ENCODE results near the gene KCNMA1.

KCNMA1 gene

DNA sequence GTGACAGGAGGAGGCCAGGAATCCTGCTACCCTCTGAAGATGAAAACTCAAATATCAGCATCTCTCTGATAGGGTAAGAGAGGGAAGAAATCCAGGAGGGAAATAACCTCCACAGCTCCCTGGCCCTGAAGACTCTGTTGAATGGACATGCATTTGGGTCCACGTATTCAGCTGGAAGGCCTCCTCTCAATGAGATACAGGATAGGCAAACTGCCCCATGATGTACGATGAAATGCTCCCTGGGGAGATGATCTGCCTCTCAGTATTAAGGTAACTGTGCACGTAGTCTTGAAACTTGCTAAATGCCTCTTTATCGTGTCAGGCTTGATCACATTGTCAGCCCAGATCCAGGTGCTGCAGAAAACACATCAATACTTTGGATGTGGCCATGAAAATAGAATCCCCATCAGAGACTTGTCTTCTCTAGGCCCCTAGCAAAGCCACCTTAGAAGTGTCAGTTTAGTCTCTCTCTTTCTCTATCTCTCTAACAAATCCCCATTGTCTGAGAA is 384.0 kb downstream of the KCNMA1 start:
- Histone ChIP-seq H3K9me3 (replicated peaks; ENCODE audit: low read length) (no peaks in the 10 kb centered on the region), H3K9ac (ENCODE audit: low read depth, low read length) (no peak overlapping the region), H3K27me3 (ENCODE audit: control insufficient read depth, insufficient read depth, low read length) (no peaks in the 10 kb centered on the region), H3K4me1 (ENCODE audit: control insufficient read depth, insufficient read depth, low read length) (peaks cover 9% of the 10 kb centered on the region), H3K4me3 (ENCODE audit: low read length) (no peak overlapping the region), H3K4me2 (ENCODE audit: low read length) (no peak overlapping the region), H3K36me3 (ENCODE audit: insufficient read depth, low read length) (no peaks in the 10 kb centered on the region)

DNA sequence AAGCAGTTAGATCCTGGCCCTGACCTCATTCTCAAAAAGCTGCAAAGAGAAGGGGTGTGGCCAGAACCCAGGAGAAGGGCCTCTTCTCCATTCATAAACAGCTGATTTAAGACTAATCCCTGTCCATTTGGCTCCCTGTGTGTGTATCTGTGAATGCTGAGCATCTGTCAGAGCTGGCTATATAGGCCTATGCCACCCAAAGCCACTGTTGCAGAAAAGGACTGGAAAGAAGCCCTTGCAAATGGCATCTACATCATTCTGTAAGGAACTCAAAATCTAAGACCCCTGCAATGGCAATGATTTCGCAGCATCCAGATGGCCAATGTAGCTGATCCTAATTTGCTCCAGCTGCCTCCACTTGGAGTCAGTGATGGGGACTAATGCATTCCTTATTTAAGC is 384.5 kb downstream of the KCNMA1 start:
- Histone ChIP-seq H3K9me3 (replicated peaks; ENCODE audit: low read length) (no peaks in the 10 kb centered on the region), H3K27me3 (ENCODE audit: control insufficient read depth, insufficient read depth, low read length) (no peaks in the 10 kb centered on the region), H3K4me1 (ENCODE audit: control insufficient read depth, insufficient read depth, low read length) (peaks cover 9% of the 10 kb centered on the region), H3K4me3 (ENCODE audit: low read length) (no peak overlapping the region), H3K36me3 (ENCODE audit: insufficient read depth, low read length) (no peaks in the 10 kb centered on the region), H3K4me2 (ENCODE audit: low read length) (no peak overlapping the region), H3K9ac (ENCODE audit: low read depth, low read length) (no peak overlapping the region)

DNA sequence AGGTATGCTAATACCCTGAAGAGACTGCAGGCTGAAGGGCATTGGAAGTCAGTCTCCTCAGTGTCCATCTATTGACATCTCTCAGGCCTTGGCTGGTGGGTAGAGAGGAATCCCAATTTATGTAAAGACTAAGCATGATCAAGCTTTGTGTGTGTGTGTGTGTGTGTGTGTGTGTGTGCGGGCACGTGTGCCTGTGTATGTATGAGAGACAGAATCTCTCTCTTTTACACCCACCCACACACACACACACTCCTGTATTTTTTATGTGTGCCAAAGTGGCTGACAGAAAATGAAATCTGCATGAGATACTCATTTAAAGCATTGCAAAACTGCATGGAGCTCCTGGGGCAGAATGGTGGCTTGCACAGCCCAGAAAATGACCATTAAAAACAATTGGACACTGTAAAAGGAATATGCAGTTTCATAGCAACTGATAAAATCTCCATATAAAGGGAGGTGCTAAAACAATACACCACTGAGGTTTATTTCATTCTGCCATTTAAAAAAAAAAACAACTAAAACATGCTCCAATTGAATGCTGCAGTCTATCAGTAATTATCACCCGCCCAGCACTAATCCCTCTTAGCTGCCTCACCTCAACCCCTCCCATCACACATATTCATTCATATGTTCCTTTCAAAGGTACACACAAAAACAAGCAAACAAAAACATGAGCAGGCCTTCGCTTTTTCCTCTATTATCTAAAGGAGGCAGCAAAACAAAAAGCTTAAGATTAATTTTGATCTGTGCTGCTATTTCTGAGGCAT is 385.0 kb downstream of the KCNMA1 start:
- no peaks in the 10 kb centered on the region for H3K9me3 ChIP-seq (replicated peaks; ENCODE audit: low read length)
- peaks cover 9% of the 10 kb centered on the region for H3K4me1 ChIP-seq (ENCODE audit: control insufficient read depth, insufficient read depth, low read length)
- no peaks in the 10 kb centered on the region for H3K27me3 ChIP-seq (ENCODE audit: control insufficient read depth, insufficient read depth, low read length)
- H3K4me2 ChIP-seq (ENCODE audit: low read length): no peak overlapping the region
- no peak overlapping the region for H3K9ac ChIP-seq (ENCODE audit: low read depth, low read length)
- H3K4me3 ChIP-seq (ENCODE audit: low read length): no peak overlapping the region
- no peaks in the 10 kb centered on the region for H3K36me3 ChIP-seq (ENCODE audit: insufficient read depth, low read length)

DNA sequence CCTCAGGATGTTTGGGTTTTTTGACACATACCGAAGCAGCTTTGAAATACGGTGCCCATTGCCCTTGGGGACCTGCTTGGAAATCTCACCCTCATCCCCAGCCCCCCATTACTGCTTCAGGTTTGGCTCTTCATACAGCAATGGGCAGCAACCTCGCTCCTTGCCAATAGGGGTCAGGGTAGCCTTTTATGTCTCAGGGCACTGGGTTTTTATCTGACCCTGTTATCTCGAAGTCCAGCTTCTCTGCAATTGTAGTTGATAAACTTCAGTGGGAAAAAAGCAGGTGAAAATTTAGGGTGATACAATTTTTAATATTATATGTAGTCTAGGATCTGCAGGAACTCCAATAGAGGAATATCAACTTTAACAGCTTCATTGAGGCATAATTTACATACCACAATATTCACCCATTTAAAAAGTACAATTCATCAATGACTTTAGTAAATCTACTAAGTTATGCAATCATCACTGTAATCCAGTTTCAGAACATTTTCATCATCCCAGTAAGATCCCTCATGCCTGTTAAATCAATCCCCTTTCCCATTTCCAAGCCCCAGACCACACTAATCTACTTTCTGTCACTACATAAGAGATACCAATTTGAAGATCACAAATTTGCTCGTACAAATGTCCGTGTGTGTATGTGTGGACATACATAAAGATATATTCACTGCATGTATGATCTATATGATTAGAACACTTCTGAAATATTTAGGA is 386.2 kb downstream of the KCNMA1 start:
- Histone ChIP-seq H3K27me3 (ENCODE audit: control insufficient read depth, insufficient read depth, low read length) (no peaks in the 10 kb centered on the region), H3K4me2 (ENCODE audit: low read length) (no peak overlapping the region)

GRCh38 chr10:77249901-77250459 is 387.6 kb downstream of the KCNMA1 start:
- Histone ChIP-seq H3K4me1 (ENCODE audit: control insufficient read depth, insufficient read depth, low read length) (peaks cover 19% of the 10 kb centered on the region), H3K27me3 (ENCODE audit: control insufficient read depth, insufficient read depth, low read length) (no peaks in the 10 kb centered on the region), H3K9me3 (replicated peaks; ENCODE audit: low read length) (no peaks in the 10 kb centered on the region), H3K9ac (ENCODE audit: low read depth, low read length) (no peak overlapping the region), H3K36me3 (ENCODE audit: insufficient read depth, low read length) (no peaks in the 10 kb centered on the region), H3K4me3 (ENCODE audit: low read length) (no peak overlapping the region), H3K4me2 (ENCODE audit: low read length) (no peak overlapping the region)

More for the DNA sequence above, 386.2 kb downstream of the KCNMA1 start:
- no peak overlapping the region for H3K9ac ChIP-seq (ENCODE audit: low read depth, low read length)
- peaks cover 19% of the 10 kb centered on the region for H3K4me1 ChIP-seq (ENCODE audit: control insufficient read depth, insufficient read depth, low read length)
- no peak overlapping the region for H3K4me3 ChIP-seq (ENCODE audit: low read length)
- H3K9me3 ChIP-seq (replicated peaks; ENCODE audit: low read length): no peaks in the 10 kb centered on the region
- H3K36me3 ChIP-seq (ENCODE audit: insufficient read depth, low read length): no peaks in the 10 kb centered on the region

DNA sequence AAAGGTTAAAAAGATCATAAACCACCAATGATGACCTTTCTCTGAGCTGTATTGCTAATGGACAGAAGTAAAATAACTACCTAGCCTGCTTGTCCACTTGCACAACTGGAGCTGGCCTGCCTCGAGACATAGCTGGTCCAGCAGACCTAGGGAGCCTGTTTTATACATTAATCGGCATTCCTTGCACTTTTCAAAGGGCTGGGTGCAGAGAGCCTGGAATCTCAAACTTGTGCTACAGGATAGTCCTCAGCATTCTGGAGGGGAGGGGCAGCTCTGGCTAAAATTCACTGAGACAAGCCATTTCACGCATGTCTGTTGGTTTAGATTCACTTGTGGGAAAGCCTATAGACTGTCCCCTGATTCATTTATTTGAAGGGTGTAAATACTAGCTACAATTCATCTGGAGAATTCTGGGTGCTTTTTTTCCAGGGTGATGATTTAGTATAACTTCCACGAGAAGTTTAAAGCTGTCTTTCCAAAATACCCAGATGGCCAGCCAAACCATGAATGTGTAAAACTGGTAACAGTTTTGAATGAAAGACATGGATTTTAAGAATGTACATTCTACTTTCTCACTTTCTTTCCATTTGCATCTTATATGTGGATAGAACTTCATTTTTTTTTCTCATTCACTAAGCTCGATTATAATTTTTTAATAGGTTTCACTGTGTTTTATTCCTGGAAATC is 389.4 kb downstream of the KCNMA1 start:
- no peak overlapping the region for H3K9ac ChIP-seq (ENCODE audit: low read depth, low read length)
- H3K9me3 ChIP-seq (replicated peaks; ENCODE audit: low read length): no peaks in the 10 kb centered on the region
- peaks cover 16% of the 10 kb centered on the region for H3K4me1 ChIP-seq (ENCODE audit: control insufficient read depth, insufficient read depth, low read length)
- no peaks in the 10 kb centered on the region for H3K36me3 ChIP-seq (ENCODE audit: insufficient read depth, low read length)
- H3K27me3 ChIP-seq (ENCODE audit: control insufficient read depth, insufficient read depth, low read length): no peaks in the 10 kb centered on the region
- no peak overlapping the region for H3K4me3 ChIP-seq (ENCODE audit: low read length)
- no peak overlapping the region for H3K4me2 ChIP-seq (ENCODE audit: low read length)

GRCh38 chr10:77247031-77247990 is 390.3 kb downstream of the KCNMA1 start:
- Histone ChIP-seq H3K9me3 (replicated peaks; ENCODE audit: low read length) (no peaks in the 10 kb centered on the region), H3K4me2 (ENCODE audit: low read length) (no peak overlapping the region), H3K27me3 (ENCODE audit: control insufficient read depth, insufficient read depth, low read length) (no peaks in the 10 kb centered on the region), H3K4me1 (ENCODE audit: control insufficient read depth, insufficient read depth, low read length) (peaks cover 25% of the 10 kb centered on the region), H3K4me3 (ENCODE audit: low read length) (no peak overlapping the region), H3K36me3 (ENCODE audit: insufficient read depth, low read length) (no peaks in the 10 kb centered on the region), H3K9ac (ENCODE audit: low read depth, low read length) (no peak overlapping the region)

DNA sequence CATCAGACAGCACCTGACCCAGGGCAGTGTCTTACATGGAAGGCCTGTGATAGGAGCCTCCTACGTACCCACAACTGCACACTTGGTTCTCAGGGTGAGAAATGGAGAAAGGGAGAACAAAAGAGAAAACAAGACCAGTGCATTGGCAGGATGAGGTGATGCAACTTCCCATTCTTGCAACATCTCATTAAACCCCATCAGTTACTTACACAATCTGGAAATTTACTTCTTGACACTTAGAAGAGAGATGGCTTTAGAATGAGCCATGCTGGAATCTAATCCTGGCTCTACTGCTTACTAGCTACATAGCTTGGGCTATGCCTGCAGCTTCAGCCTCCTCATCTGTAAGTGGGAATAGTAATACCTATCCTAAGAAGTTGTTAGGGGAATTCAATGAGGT is 391.7 kb downstream of the KCNMA1 start:
- no peaks in the 10 kb centered on the region for H3K36me3 ChIP-seq (ENCODE audit: insufficient read depth, low read length)
- H3K4me2 ChIP-seq (ENCODE audit: low read length): no peak overlapping the region
- no peaks in the 10 kb centered on the region for H3K27me3 ChIP-seq (ENCODE audit: control insufficient read depth, insufficient read depth, low read length)
- H3K9ac ChIP-seq (ENCODE audit: low read depth, low read length): no peak overlapping the region
- peaks cover 31% of the 10 kb centered on the region for H3K4me1 ChIP-seq (ENCODE audit: control insufficient read depth, insufficient read depth, low read length)
- no peak overlapping the region for H3K4me3 ChIP-seq (ENCODE audit: low read length)
- no peaks in the 10 kb centered on the region for H3K9me3 ChIP-seq (replicated peaks; ENCODE audit: low read length)

- Histone ChIP-seq H3K9me3 (replicated peaks; ENCODE audit: low read length) (no peaks in the 10 kb centered on the region), H3K4me2 (ENCODE audit: low read length) (no peak overlapping the region), H3K4me3 (ENCODE audit: low read length) (no peak overlapping the region), H3K27me3 (ENCODE audit: control insufficient read depth, insufficient read depth, low read length) (no peaks in the 10 kb centered on the region), H3K36me3 (ENCODE audit: insufficient read depth, low read length) (no peaks in the 10 kb centered on the region), H3K4me1 (ENCODE audit: control insufficient read depth, insufficient read depth, low read length) (peaks cover 31% of the 10 kb centered on the region), H3K9ac (ENCODE audit: low read depth, low read length) (no peak overlapping the region)
These were observed 392.9 kb downstream of the KCNMA1 start for GRCh38 chr10:77244746-77245145.

- Histone ChIP-seq H3K4me1 (ENCODE audit: control insufficient read depth, insufficient read depth, low read length) (peaks cover 31% of the 10 kb centered on the region), H3K27me3 (ENCODE audit: control insufficient read depth, insufficient read depth, low read length) (no peaks in the 10 kb centered on the region), H3K9me3 (replicated peaks; ENCODE audit: low read length) (no peaks in the 10 kb centered on the region), H3K4me3 (ENCODE audit: low read length) (no peak overlapping the region), H3K9ac (ENCODE audit: low read depth, low read length) (no peak overlapping the region), H3K36me3 (ENCODE audit: insufficient read depth, low read length) (no peaks in the 10 kb centered on the region), H3K4me2 (ENCODE audit: low read length) (no peak overlapping the region)
These were observed 393.3 kb downstream of the KCNMA1 start for GRCh38 chr10:77244286-77244685.

Measured in skeletal muscle satellite cell (primary cell).